Karpas-422 (cell line): ENCODE data around the gene MYB. TPM values are rescaled to one million over a fixed set of nuclear protein-coding genes. Genes with fewer than 3 reads are reported as not detected.

ENCODE experiments used
- DNase-seq: peaks from one replicate; pipeline ENCODE4 v3.0.0-alpha.2; 2015
- H2AFZ ChIP-seq: fragments of 200-600 bp; sonication (generic); 2 replicates; pipeline ENCODE4 v1.6.1; 2014; ENCODE audit warnings: antibody characterized with exemption, low read length, mixed read lengths
- H3K27ac ChIP-seq: fragments of 200-600 bp; sonication (generic); 2 replicates; pipeline ENCODE4 v1.5.1; 2014; ENCODE audit warnings: mild to moderate bottlenecking, low read length, moderate library complexity
- H3K27me3 ChIP-seq: fragments of 200-600 bp; sonication (generic); 2 replicates; pipeline ENCODE4 v1.6.1; 2014; ENCODE audit warnings: low read length, mixed read lengths
- H3K36me3 ChIP-seq: fragments of 200-600 bp; sonication (generic); 2 replicates; pipeline ENCODE4 v1.6.1; 2014; ENCODE audit warnings: low read length, mixed read lengths; ENCODE audit not compliant: insufficient read depth
- H3K4me1 ChIP-seq: fragments of 200-600 bp; sonication (generic); 2 replicates; pipeline ENCODE4 v1.6.1; 2014; ENCODE audit warnings: mild to moderate bottlenecking, low read length, mixed read lengths
- H3K4me2 ChIP-seq: fragments of 200-600 bp; sonication (generic); 2 replicates; pipeline ENCODE4 v1.6.1; 2014; ENCODE audit warnings: low read length, low read depth, mild to moderate bottlenecking; ENCODE audit not compliant: poor library complexity, severe bottlenecking
- H3K4me3 ChIP-seq: fragments of 200-600 bp; sonication (generic); 2 replicates; pipeline ENCODE4 v1.5.1; 2014; ENCODE audit warnings: mild to moderate bottlenecking, antibody characterized with exemption, low read length, mixed read lengths
- H3K79me2 ChIP-seq: fragments of 200-600 bp; sonication (generic); 2 replicates; pipeline ENCODE4 v1.6.1; 2014; ENCODE audit warnings: mild to moderate bottlenecking, low read length, mixed read lengths
- H3K9ac ChIP-seq: fragments of 200-600 bp; sonication (generic); 2 replicates; pipeline ENCODE4 v1.6.0; 2014; ENCODE audit warnings: low read length
- H3K9me2 ChIP-seq: fragments of 200-600 bp; sonication (generic), shearing (Covaris generic); replicated peaks from 2 replicates; pipeline ENCODE4 v1.6.0; 2014; ENCODE audit warnings: mild to moderate bottlenecking, low read length, moderate library complexity; ENCODE audit not compliant: insufficient read depth
- H3K9me3 ChIP-seq: fragments of 300-700, 200-600 bp; sonication (generic); 2 replicates; pipeline ENCODE4 v1.6.1; 2014; ENCODE audit warnings: low read length, mixed read lengths
- H4K20me1 ChIP-seq: fragments of 200-600 bp; sonication (generic); 2 replicates; pipeline ENCODE4 v1.6.1; 2014; ENCODE audit warnings: mild to moderate bottlenecking, antibody characterized with exemption, low read length, low read depth; ENCODE audit not compliant: insufficient read depth
- total RNA-seq: library from RNA; depleted of rRNA; stranded (reverse); fragments of >200 nt; shearing (Covaris generic); gene quantifications from 2 replicates; pipeline ENCODE4 v1.2.3, GENCODE V29; 2014; ENCODE audit warnings: low replicate concordance

MYB gene
- total RNA-seq, 1 experiment from 2014 or later, result 11.8 TPM

- H3K4me2 ChIP-seq, result no peak overlapping the region
- DNase-seq, result no peak
- no peaks in the 10 kb centered on the region for H3K36me3 ChIP-seq
- no peaks in the 10 kb centered on the region for H4K20me1 ChIP-seq
- no peaks in the 10 kb centered on the region for H3K9me3 ChIP-seq
- no peak overlapping the region for H3K9ac ChIP-seq
- no peak overlapping the region for H3K4me3 ChIP-seq
- H3K27ac ChIP-seq, result no peak overlapping the region
- H2AFZ ChIP-seq, result no peak overlapping the region
- no peaks in the 10 kb centered on the region for H3K9me2 ChIP-seq
- no peaks in the 10 kb centered on the region for H3K4me1 ChIP-seq
- no peaks in the 10 kb centered on the region; the same call in 1 of the 2 replicates for H3K27me3 ChIP-seq
- H3K79me2 ChIP-seq, result no peaks in the 10 kb centered on the region
Measured at GRCh38 chr6:135168766-135169165, 12.3 kb upstream of the MYB start.

GRCh38 chr6:135170238-135170637 lies 10.9 kb upstream of the MYB start:
- DNase-seq, result no peak
- H2AFZ ChIP-seq, result no peak overlapping the region
- H3K4me1 ChIP-seq, result no peaks in the 10 kb centered on the region

DNA sequence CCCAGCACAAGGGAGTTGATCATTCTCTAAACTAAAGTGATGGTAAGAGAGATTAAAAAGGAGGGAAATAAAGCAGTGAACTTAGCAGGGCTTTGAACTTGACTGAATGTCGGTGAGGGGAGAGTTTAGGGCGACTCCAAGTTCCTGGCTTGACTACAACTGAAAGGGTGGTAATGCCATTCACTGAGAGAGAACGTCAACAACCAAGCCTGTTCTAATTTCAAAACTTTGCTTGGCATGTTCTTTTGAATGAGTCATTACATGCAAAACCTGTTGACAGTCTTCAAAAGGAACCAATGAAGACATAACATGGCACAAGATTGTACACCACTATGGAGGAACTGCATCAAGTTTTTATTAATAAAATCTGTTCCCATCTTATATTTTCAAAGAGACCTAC lies 10.3 kb upstream of the MYB start:
- Histone ChIP-seq H2AFZ (no peak overlapping the region), H3K9me2 (no peaks in the 10 kb centered on the region)
- no peak for DNase-seq

More at GRCh38 chr6:135170238-135170637, 10.9 kb upstream of the MYB start:
- no peaks in the 10 kb centered on the region for H3K36me3 ChIP-seq
- H3K27me3 ChIP-seq, result no peaks in the 10 kb centered on the region; the same call in 1 of the 2 replicates
- H3K4me2 ChIP-seq, result no peak overlapping the region
- no peak overlapping the region for H3K9ac ChIP-seq
- H3K9me3 ChIP-seq, result no peaks in the 10 kb centered on the region
- H3K27ac ChIP-seq, result no peak overlapping the region
- no peaks in the 10 kb centered on the region for H3K9me2 ChIP-seq
- H4K20me1 ChIP-seq, result no peaks in the 10 kb centered on the region
- no peak overlapping the region for H3K4me3 ChIP-seq
- no peaks in the 10 kb centered on the region for H3K79me2 ChIP-seq

GRCh38 chr6:135173242-135173988 lies 7.7 kb upstream of the MYB start:
- no peak overlapping the region for H3K9ac ChIP-seq
- no peak overlapping the region for H3K4me2 ChIP-seq

More for the DNA sequence above, 10.3 kb upstream of the MYB start:
- Histone ChIP-seq H3K4me2 (no peak overlapping the region), H3K9ac (no peak overlapping the region), H3K27me3 (no peaks in the 10 kb centered on the region; the same call in 1 of the 2 replicates), H3K27ac (no peak overlapping the region), H3K79me2 (no peaks in the 10 kb centered on the region), H3K4me1 (no peaks in the 10 kb centered on the region), H3K4me3 (no peak overlapping the region), H4K20me1 (no peaks in the 10 kb centered on the region), H3K36me3 (no peaks in the 10 kb centered on the region), H3K9me3 (no peaks in the 10 kb centered on the region)

GRCh38 chr6:135173989-135174484 lies 7.1 kb upstream of the MYB start:
- no peaks in the 10 kb centered on the region for H4K20me1 ChIP-seq
- no peaks in the 10 kb centered on the region for H3K36me3 ChIP-seq
- H3K79me2 ChIP-seq, result no peaks in the 10 kb centered on the region
- peaks cover 9% of the 10 kb centered on the region for H3K4me1 ChIP-seq
- no peak overlapping the region for H3K27ac ChIP-seq
- H3K9me3 ChIP-seq, result no peaks in the 10 kb centered on the region
- H3K9me2 ChIP-seq, result no peaks in the 10 kb centered on the region
- no peak overlapping the region for H3K4me3 ChIP-seq
- DNase-seq, result no peak
- H3K9ac ChIP-seq, result no peak overlapping the region
- H2AFZ ChIP-seq, result no peak overlapping the region
- H3K4me2 ChIP-seq, result no peak overlapping the region
- no peaks in the 10 kb centered on the region; the same call in 1 of the 2 replicates for H3K27me3 ChIP-seq

More at GRCh38 chr6:135173242-135173988, 7.7 kb upstream of the MYB start:
- DNase-seq, result no peak
- Histone ChIP-seq H3K27ac (no peak overlapping the region), H4K20me1 (no peaks in the 10 kb centered on the region), H3K4me1 (peaks cover 9% of the 10 kb centered on the region), H3K36me3 (no peaks in the 10 kb centered on the region), H3K27me3 (no peaks in the 10 kb centered on the region; the same call in 1 of the 2 replicates), H3K9me3 (no peaks in the 10 kb centered on the region), H2AFZ (no peak overlapping the region), H3K4me3 (no peak overlapping the region), H3K79me2 (no peaks in the 10 kb centered on the region), H3K9me2 (no peaks in the 10 kb centered on the region)

DNA sequence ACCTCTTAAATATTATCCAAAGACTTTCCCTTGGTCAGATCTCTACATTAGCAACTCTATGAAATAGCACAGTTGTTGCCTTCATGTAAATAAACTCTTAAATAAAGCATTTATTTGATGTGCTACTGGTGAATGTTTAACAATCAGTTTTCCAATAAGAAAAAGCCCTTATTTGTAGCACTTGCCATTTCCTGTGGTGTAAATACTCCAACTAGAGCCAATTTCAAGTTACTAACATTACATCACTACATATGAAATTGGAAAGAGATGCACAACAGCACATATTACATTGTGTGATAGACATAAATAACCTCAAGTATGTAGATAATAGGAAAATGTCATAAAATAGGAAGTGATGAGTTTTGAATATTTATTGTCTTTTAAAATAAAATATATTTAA lies 5.0 kb upstream of the MYB start:
- H3K4me1 ChIP-seq, result peaks cover 18% of the 10 kb centered on the region
- H3K9ac ChIP-seq, result no peak overlapping the region
- no peaks in the 10 kb centered on the region for H3K36me3 ChIP-seq
- no peak overlapping the region for H3K4me3 ChIP-seq
- H2AFZ ChIP-seq, result no peak overlapping the region
- no peaks in the 10 kb centered on the region for H3K27me3 ChIP-seq
- no peaks in the 10 kb centered on the region for H3K9me3 ChIP-seq
- H4K20me1 ChIP-seq, result no peaks in the 10 kb centered on the region
- H3K27ac ChIP-seq, result no peak overlapping the region
- no peaks in the 10 kb centered on the region for H3K9me2 ChIP-seq
- H3K4me2 ChIP-seq, result no peak overlapping the region
- DNase-seq, result no peak
- H3K79me2 ChIP-seq, result no peaks in the 10 kb centered on the region

GRCh38 chr6:135176464-135176863 lies 4.6 kb upstream of the MYB start:
- H3K27ac ChIP-seq, result no peak overlapping the region
- peaks cover 18% of the 10 kb centered on the region for H3K4me1 ChIP-seq
- no peak overlapping the region for H3K4me2 ChIP-seq
- peak; percentile 65 for DNase-seq
- H3K9me3 ChIP-seq, result no peaks in the 10 kb centered on the region
- H3K79me2 ChIP-seq, result no peaks in the 10 kb centered on the region
- no peak overlapping the region for H3K4me3 ChIP-seq
- H3K27me3 ChIP-seq, result no peaks in the 10 kb centered on the region
- H4K20me1 ChIP-seq, result no peaks in the 10 kb centered on the region
- no peaks in the 10 kb centered on the region for H3K36me3 ChIP-seq
- H3K9me2 ChIP-seq, result no peaks in the 10 kb centered on the region
- 0 out of 2 replicates have a peak overlapping the region, but pooled peaks have one; percentile 9 for H2AFZ ChIP-seq
- no peak overlapping the region for H3K9ac ChIP-seq

GRCh38 chr6:135179372-135179771 lies 1.7 kb upstream of the MYB start:
- Histone ChIP-seq H3K27ac (no peak overlapping the region), H3K9ac (no peak overlapping the region), H3K4me2 (no peak overlapping the region), H2AFZ (no peak overlapping the region), H3K36me3 (no peaks in the 10 kb centered on the region), H3K79me2 (no peaks in the 10 kb centered on the region), H4K20me1 (no peaks in the 10 kb centered on the region), H3K4me3 (no peak overlapping the region), H3K27me3 (no peaks in the 10 kb centered on the region), H3K9me2 (no peaks in the 10 kb centered on the region), H3K9me3 (no peaks in the 10 kb centered on the region), H3K4me1 (peaks cover 47% of the 10 kb centered on the region)
- no peak for DNase-seq
